HepG2 (cell line): ENCODE measurements around the gene TEX29.

Source experiments
- CBX5 ChIP-seq: sonication (generic); formaldehyde crosslinking; IDR thresholded peaks from 2 replicates; pipeline ENCODE4 v1.4.0; 2020; ENCODE audit warnings: missing genetic modification reagents, borderline replicate concordance
- CREB1 ChIP-seq, 2 experiments: fragments of 450-650 bp in 1 of 2; IDR thresholded peaks; 2 replicates each; pipeline ENCODE4 v1.6.1; 2016 to 2017; ENCODE audit warnings: control low read depth in 1 of 2, mild to moderate bottlenecking in 1 of 2, missing compliant biosample characterization in 1 of 2, missing genetic modification characterization in 1 of 2
- HDAC2 ChIP-seq: sonication (generic); formaldehyde crosslinking; IDR thresholded peaks from 2 replicates; pipeline ENCODE4 v1.4.0; 2020; ENCODE audit warnings: missing genetic modification reagents
- HHEX ChIP-seq: IDR thresholded peaks from 2 replicates; pipeline ENCODE4 v1.6.1; 2016; ENCODE audit warnings: control low read depth
- MED13 ChIP-seq: sonication (generic); formaldehyde crosslinking; IDR thresholded peaks from 2 replicates; pipeline ENCODE4 v1.5.0; 2020; ENCODE audit warnings: missing genetic modification reagents
- POLR2A ChIP-seq, 2 experiments: IDR thresholded peaks; 2 replicates each; pipeline ENCODE4 v1.6.1; 2011; ENCODE audit warnings: low read depth in 2 of 2, low read length in 2 of 2, mild to moderate bottlenecking in 1 of 2, moderate library complexity in 1 of 2; ENCODE audit not compliant: insufficient read depth in 1 of 2
- POLR2AphosphoS5 ChIP-seq: IDR thresholded peaks from 2 replicates; pipeline ENCODE4 v1.6.1; 2012; ENCODE audit warnings: low read depth, low read length
- YY1 ChIP-seq: IDR thresholded peaks from 2 replicates; pipeline ENCODE4 v1.6.1; 2011; ENCODE audit warnings: low read length, low read depth, moderate library complexity, mild to moderate bottlenecking; ENCODE audit not compliant: insufficient read depth, insufficient replicate concordance
- TF ChIP-seq, protein P1 (sequence below): sonication (generic); formaldehyde crosslinking; IDR thresholded peaks from 2 replicates; pipeline ENCODE4 v1.5.0; 2020; ENCODE audit warnings: mild to moderate bottlenecking, missing genetic modification reagents, moderate library complexity
- TF ChIP-seq, protein P2 (sequence below): sonication (generic); formaldehyde crosslinking; IDR thresholded peaks from 2 replicates; pipeline ENCODE4 v1.5.0; 2020; ENCODE audit warnings: mild to moderate bottlenecking, missing genetic modification reagents
- TF ChIP-seq, protein P3 (sequence below): sonication (generic); formaldehyde crosslinking; IDR thresholded peaks from 2 replicates; pipeline ENCODE4 v1.5.0; 2020; ENCODE audit warnings: missing genetic modification reagents

DNA sequence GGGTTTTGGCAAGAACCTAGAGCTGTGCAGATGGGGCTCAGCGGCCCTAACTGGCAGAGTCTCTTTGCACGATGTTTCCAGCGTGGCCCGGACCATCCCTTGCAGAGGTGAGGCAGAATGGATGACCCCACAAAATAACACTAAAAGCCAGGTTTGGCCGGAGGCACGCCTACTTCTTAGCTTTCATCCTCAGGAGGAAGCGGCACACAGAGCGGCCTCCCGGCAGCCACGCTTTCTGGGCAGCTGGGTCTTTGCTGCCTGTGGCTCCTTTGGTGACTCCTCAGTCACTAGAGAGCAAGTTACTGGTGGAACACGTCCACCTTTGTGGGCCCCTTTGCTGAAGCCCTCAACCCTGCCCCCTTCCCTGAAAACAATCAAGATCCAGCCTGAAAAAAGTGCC lies 25.2 kb downstream of the TEX29 start:
- TF ChIP-seq MED13 (no peak), CBX5 (CRISPR knock-in tag) (no peak), POLR2AphosphoS5 (no peak), YY1 (no peak), HHEX (CRISPR knock-in tag) (no peak), POLR2A (IDR thresholded peaks at IDR 0.05; ENCODE audit: insufficient read depth in 1 of 2, low read depth in 2 of 2, low read length in 2 of 2) (no peak), HDAC2 (CRISPR knock-in tag) (no peak), CREB1 (IDR thresholded peaks at IDR 0.05) (no peak), CREB1 (CRISPR knock-in tag; IDR thresholded peaks at IDR 0.05) (no peak)
- TF ChIP-seq, protein P1, sequence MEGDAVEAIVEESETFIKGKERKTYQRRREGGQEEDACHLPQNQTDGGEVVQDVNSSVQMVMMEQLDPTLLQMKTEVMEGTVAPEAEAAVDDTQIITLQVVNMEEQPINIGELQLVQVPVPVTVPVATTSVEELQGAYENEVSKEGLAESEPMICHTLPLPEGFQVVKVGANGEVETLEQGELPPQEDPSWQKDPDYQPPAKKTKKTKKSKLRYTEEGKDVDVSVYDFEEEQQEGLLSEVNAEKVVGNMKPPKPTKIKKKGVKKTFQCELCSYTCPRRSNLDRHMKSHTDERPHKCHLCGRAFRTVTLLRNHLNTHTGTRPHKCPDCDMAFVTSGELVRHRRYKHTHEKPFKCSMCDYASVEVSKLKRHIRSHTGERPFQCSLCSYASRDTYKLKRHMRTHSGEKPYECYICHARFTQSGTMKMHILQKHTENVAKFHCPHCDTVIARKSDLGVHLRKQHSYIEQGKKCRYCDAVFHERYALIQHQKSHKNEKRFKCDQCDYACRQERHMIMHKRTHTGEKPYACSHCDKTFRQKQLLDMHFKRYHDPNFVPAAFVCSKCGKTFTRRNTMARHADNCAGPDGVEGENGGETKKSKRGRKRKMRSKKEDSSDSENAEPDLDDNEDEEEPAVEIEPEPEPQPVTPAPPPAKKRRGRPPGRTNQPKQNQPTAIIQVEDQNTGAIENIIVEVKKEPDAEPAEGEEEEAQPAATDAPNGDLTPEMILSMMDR (CRISPR knock-in tag): no peak
- TF ChIP-seq, protein P2, sequence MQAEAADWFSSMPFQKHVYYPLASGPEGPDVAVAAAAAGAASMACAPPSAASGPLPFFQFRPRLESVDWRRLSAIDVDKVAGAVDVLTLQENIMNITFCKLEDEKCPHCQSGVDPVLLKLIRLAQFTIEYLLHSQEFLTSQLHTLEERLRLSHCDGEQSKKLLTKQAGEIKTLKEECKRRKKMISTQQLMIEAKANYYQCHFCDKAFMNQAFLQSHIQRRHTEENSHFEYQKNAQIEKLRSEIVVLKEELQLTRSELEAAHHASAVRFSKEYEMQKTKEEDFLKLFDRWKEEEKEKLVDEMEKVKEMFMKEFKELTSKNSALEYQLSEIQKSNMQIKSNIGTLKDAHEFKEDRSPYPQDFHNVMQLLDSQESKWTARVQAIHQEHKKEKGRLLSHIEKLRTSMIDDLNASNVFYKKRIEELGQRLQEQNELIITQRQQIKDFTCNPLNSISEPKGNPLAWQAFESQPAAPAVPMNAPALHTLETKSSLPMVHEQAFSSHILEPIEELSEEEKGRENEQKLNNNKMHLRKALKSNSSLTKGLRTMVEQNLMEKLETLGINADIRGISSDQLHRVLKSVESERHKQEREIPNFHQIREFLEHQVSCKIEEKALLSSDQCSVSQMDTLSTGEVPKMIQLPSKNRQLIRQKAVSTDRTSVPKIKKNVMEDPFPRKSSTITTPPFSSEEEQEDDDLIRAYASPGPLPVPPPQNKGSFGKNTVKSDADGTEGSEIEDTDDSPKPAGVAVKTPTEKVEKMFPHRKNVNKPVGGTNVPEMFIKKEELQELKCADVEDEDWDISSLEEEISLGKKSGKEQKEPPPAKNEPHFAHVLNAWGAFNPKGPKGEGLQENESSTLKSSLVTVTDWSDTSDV (CRISPR knock-in tag): no peak
- TF ChIP-seq, protein P3, sequence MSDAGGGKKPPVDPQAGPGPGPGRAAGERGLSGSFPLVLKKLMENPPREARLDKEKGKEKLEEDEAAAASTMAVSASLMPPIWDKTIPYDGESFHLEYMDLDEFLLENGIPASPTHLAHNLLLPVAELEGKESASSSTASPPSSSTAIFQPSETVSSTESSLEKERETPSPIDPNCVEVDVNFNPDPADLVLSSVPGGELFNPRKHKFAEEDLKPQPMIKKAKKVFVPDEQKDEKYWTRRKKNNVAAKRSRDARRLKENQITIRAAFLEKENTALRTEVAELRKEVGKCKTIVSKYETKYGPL (CRISPR knock-in tag): no peak
